ENCODE measurements around the gene HEPN1.

DNA sequence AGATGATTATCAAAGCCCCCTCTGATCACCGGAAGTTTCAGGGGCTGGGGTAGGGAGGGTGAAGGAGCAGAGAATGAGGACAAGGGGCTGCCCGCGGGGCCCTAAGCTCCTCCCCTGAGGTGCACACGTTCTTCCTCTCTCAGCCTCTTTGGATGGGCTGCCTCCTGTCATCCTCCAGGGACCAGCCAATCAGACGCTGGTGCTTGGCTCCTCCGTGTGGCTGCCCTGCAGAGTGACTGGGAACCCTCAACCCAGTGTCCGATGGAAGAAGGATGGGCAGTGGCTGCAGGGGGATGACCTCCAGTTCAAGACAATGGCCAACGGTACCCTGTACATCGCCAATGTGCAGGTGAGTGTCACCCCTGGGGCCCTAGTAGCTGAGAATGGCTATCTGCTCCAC is 46.3 kb upstream of the HEPN1 start:
- TF ChIP-seq, protein P1, sequence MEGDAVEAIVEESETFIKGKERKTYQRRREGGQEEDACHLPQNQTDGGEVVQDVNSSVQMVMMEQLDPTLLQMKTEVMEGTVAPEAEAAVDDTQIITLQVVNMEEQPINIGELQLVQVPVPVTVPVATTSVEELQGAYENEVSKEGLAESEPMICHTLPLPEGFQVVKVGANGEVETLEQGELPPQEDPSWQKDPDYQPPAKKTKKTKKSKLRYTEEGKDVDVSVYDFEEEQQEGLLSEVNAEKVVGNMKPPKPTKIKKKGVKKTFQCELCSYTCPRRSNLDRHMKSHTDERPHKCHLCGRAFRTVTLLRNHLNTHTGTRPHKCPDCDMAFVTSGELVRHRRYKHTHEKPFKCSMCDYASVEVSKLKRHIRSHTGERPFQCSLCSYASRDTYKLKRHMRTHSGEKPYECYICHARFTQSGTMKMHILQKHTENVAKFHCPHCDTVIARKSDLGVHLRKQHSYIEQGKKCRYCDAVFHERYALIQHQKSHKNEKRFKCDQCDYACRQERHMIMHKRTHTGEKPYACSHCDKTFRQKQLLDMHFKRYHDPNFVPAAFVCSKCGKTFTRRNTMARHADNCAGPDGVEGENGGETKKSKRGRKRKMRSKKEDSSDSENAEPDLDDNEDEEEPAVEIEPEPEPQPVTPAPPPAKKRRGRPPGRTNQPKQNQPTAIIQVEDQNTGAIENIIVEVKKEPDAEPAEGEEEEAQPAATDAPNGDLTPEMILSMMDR (IDR thresholded peaks at IDR 0.05), result no peak
- no peak for TF ChIP-seq POLR2A (IDR thresholded peaks at IDR 0.05)
